Osteocyte (in vitro differentiated cells): ENCODE results near the gene TPP1. TPM values are rescaled to one million over a fixed set of nuclear protein-coding genes. Genes with fewer than 3 reads are reported as not detected.

Experiments
- DNase-seq: peaks from one replicate; pipeline ENCODE4 v3.0.0; 2021; ENCODE audit warnings: mixed read lengths; ENCODE audit not compliant: unreplicated experiment; ENCODE audit errors: extremely low spot score
- H3K27ac Mint-ChIP-seq: one replicate; pipeline ENCODE4 v1.8.0; 2021; ENCODE audit warnings: mild to moderate bottlenecking, mixed read lengths; ENCODE audit not compliant: unreplicated experiment
- H3K27me3 Mint-ChIP-seq: one replicate; pipeline ENCODE4 v1.8.0; 2021; ENCODE audit warnings: mixed read lengths; ENCODE audit not compliant: unreplicated experiment
- H3K36me3 Mint-ChIP-seq: one replicate; pipeline ENCODE4 v1.8.0; 2021; ENCODE audit warnings: mixed read lengths; ENCODE audit not compliant: unreplicated experiment
- H3K4me1 Mint-ChIP-seq: one replicate; pipeline ENCODE4 v1.8.0; 2021; ENCODE audit warnings: mixed read lengths; ENCODE audit not compliant: unreplicated experiment
- H3K4me3 Mint-ChIP-seq: one replicate; pipeline ENCODE4 v1.8.0; 2021; ENCODE audit warnings: mild to moderate bottlenecking, moderate library complexity, mixed read lengths; ENCODE audit not compliant: unreplicated experiment
- H3K9me3 Mint-ChIP-seq: one replicate; pipeline ENCODE4 v1.8.0; 2021; ENCODE audit warnings: mixed read lengths; ENCODE audit not compliant: unreplicated experiment
- total RNA-seq: library from RNA; stranded (reverse); gene quantifications from 2 replicates; pipeline ENCODE4 v1.2.1, GENCODE V29; 2021
- TF ChIP-seq, protein P1 (sequence below): fragments of 200-600 bp; sonication (generic); IDR thresholded peaks from 2 replicates; pipeline ENCODE4 v1.5.0; 2021; ENCODE audit warnings: antibody characterized with exemption, mild to moderate bottlenecking, moderate library complexity

TPP1 gene
- total RNA-seq, 1 donor from 2014 or later, result 157 TPM

DNA sequence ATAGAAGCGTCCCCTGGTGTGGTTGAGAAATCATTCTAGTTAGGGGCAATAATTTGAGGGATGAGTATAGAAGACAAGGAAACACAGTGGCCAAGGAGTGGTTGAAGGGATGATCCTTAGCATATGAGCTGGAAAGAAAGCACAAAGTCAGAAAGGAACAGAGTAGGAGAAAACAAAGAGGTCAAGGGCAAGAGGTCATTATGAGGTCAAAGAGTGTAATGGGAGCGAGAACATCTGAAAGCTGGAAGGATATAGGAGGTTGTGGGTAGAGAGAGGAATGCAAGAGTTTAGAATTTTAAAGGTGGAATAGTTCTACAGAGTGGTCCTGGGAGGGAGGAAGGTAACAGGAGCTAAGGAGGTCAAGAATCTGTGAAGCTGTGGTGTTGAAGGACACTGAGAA, 34.4 kb upstream of the TPP1 start:
- Mint-ChIP-seq H3K9me3 (no peaks in the 10 kb centered on the region), H3K27me3 (no peaks in the 10 kb centered on the region), H3K27ac (no peak overlapping the region), H3K36me3 (no peaks in the 10 kb centered on the region), H3K4me1 (peaks cover 12% of the 10 kb centered on the region), H3K4me3 (no peak overlapping the region)
- TF ChIP-seq, protein P1, sequence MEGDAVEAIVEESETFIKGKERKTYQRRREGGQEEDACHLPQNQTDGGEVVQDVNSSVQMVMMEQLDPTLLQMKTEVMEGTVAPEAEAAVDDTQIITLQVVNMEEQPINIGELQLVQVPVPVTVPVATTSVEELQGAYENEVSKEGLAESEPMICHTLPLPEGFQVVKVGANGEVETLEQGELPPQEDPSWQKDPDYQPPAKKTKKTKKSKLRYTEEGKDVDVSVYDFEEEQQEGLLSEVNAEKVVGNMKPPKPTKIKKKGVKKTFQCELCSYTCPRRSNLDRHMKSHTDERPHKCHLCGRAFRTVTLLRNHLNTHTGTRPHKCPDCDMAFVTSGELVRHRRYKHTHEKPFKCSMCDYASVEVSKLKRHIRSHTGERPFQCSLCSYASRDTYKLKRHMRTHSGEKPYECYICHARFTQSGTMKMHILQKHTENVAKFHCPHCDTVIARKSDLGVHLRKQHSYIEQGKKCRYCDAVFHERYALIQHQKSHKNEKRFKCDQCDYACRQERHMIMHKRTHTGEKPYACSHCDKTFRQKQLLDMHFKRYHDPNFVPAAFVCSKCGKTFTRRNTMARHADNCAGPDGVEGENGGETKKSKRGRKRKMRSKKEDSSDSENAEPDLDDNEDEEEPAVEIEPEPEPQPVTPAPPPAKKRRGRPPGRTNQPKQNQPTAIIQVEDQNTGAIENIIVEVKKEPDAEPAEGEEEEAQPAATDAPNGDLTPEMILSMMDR, result no peak
- no peak for DNase-seq

DNA sequence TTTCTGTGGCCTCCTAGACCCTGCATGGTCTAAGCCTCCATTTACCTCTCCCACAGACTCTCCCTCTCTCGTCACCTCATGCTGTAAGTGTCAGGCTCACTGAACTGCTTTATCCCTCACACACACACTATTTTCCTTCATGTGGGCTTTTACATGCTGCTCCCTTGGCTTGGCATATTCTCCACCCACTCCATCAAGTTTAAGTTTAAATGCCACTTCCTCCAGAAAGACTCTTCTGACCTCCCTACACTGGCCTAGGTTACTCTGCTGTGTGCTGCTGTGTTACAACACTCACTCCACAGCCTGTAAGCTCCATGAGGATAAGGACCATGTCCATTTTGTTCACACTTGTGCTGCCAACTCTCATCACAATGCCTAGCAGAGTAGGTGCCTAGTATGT, 33.9 kb upstream of the TPP1 start:
- Mint-ChIP-seq H3K4me3 (no peak overlapping the region), H3K27ac (no peak overlapping the region), H3K36me3 (no peaks in the 10 kb centered on the region), H3K9me3 (no peaks in the 10 kb centered on the region), H3K4me1 (peaks cover 12% of the 10 kb centered on the region), H3K27me3 (no peaks in the 10 kb centered on the region)
- TF ChIP-seq, protein P1, result no peak
- no peak for DNase-seq

DNA sequence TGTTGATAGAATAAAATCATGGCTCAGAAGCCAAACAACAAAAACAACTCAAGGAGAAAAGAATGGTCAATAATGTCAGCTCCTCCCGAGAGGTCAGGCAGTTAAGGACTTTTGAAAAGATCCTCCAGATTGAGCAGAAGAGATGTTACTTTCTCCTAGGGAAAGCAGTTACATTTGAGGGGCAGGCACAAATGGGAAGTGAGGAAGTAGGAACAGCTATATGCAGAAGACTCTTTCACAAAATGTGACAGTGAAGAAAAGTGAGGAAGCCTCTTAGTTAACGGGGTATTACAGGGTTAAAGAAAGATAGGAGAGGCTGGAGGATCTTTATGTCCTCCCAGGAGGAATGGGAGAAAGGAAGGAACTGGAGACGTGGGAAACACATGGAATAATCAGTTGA, 33.0 kb upstream of the TPP1 start:
- Mint-ChIP-seq H3K9me3 (no peaks in the 10 kb centered on the region), H3K4me3 (no peak overlapping the region), H3K27me3 (no peaks in the 10 kb centered on the region), H3K4me1 (peaks cover 12% of the 10 kb centered on the region), H3K36me3 (no peaks in the 10 kb centered on the region), H3K27ac (no peak overlapping the region)
- TF ChIP-seq, protein P1, result no peak
- no peak for DNase-seq

DNA sequence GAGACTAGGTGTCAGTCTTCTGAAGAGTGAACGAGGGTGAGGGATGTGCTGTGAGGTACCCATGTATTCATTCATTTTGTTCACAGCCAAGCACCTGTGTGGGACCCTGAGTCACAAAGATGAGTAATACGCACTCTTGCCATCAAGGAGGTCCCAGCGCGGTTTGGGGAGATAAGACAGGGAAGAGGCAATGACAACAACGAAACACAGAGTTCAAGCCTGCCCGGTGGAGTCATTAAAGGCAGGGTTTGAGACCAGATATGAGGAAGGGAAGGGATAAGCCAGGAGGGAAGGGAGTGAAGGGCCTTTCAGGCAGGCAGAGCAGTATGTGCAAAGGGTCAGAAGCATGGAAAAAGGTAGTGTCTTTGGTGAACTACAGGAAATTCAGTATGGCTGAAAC, 31.8 kb upstream of the TPP1 start:
- TF ChIP-seq, protein P1, result no peak
- no peak for DNase-seq
- H3K4me1 Mint-ChIP-seq, result peaks cover 1% of the 10 kb centered on the region
- H3K36me3 Mint-ChIP-seq, result no peaks in the 10 kb centered on the region
- H3K4me3 Mint-ChIP-seq, result no peak overlapping the region
- no peaks in the 10 kb centered on the region for H3K9me3 Mint-ChIP-seq
- H3K27me3 Mint-ChIP-seq, result no peaks in the 10 kb centered on the region
- no peak overlapping the region for H3K27ac Mint-ChIP-seq

DNA sequence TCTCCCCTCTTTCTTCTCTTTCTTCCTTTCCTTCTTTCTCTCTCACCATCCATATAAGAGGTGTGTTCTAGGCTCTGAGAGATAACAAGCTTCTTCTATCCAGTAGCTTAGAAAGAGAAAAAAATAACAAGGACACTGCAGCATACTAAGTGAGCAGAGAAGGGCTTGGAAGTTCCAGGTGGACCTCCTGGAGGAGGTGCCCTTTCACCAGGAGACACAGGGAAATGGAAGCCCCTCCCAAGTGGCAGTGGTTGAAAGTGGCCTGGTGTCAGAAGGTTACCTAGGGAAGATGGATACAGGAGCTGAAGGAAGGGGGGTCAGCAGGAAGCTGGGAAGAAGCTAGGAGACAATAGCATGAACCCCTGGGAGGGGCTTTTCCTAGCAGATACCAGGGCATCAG, 30.9 kb upstream of the TPP1 start:
- no peak overlapping the region for H3K4me3 Mint-ChIP-seq
- no peak overlapping the region for H3K27ac Mint-ChIP-seq
- DNase-seq, result no peak
- TF ChIP-seq, protein P1, result no peak
- no peaks in the 10 kb centered on the region for H3K27me3 Mint-ChIP-seq
- H3K36me3 Mint-ChIP-seq, result peaks cover under 1% of the 10 kb centered on the region
- no peaks in the 10 kb centered on the region for H3K9me3 Mint-ChIP-seq
- H3K4me1 Mint-ChIP-seq, result no peaks in the 10 kb centered on the region
